GM21381 (cell line): ENCODE data around the gene GMCL2.

ENCODE experiments used
- ATAC-seq: cut with Tn5 transposase; IDR thresholded peaks from one replicate; pipeline ENCODE4 v1.9.1; 2021; ENCODE audit warnings: mild to moderate bottlenecking, moderate library complexity; ENCODE audit not compliant: unreplicated experiment

The GMCL2 gene

GRCh38 chr5:178191661-178192060 lies 4.5 kb upstream of the GMCL2 start:
- no peak for ATAC-seq

- ATAC-seq: no peak
Measured at GRCh38 chr5:178189433-178189832, 2.3 kb upstream of the GMCL2 start.

- no peak for ATAC-seq
Measured at GRCh38 chr5:178186427-178186826, 744 bp downstream of the GMCL2 start.

- ATAC-seq: no peak
Measured at GRCh38 chr5:178182158-178182876, 4.9 kb downstream of the GMCL2 start.

- ATAC-seq: no peak
Measured at GRCh38 chr5:178180141-178180863, 6.9 kb downstream of the GMCL2 start.

GRCh38 chr5:178177569-178177968 lies 9.6 kb downstream of the GMCL2 start:
- ATAC-seq: no peak

- ATAC-seq: no peak
Measured at GRCh38 chr5:178176791-178177190, 10.4 kb downstream of the GMCL2 start.

GRCh38 chr5:178174456-178174855 lies 12.7 kb downstream of the GMCL2 start:
- no peak for ATAC-seq

GRCh38 chr5:178170455-178170854 lies 16.7 kb downstream of the GMCL2 start:
- no peak for ATAC-seq

- no peak for ATAC-seq
Measured at GRCh38 chr5:178165581-178165980, 21.6 kb downstream of the GMCL2 start.

- peak; percentile 97 for ATAC-seq
Measured at GRCh38 chr5:178163772-178164735, 23.1 kb downstream of the GMCL2 start.

- no peak for ATAC-seq
Measured at GRCh38 chr5:178162481-178162880, 24.7 kb downstream of the GMCL2 start.

- ATAC-seq: no peak
Measured at GRCh38 chr5:178160176-178160575, 27.0 kb downstream of the GMCL2 start.

- ATAC-seq: no peak
Measured at GRCh38 chr5:178155065-178155464, 32.1 kb downstream of the GMCL2 start.

GRCh38 chr5:178153530-178154340 lies 33.4 kb downstream of the GMCL2 start, which contains the start of gene NHP2:
NHP2 (minus strand) TSS chr5:178153885; CDS start chr5:178153817, 68 bp downstream.
- peak; percentile 98 for ATAC-seq

- no peak for ATAC-seq
Measured at GRCh38 chr5:178152491-178153444, 34.4 kb downstream of the GMCL2 start.

GRCh38 chr5:178150977-178151734 lies 36.0 kb downstream of the GMCL2 start:
- ATAC-seq: no peak

GRCh38 chr5:178149199-178149932 lies 37.8 kb downstream of the GMCL2 start:
- ATAC-seq: no peak
